Fibroblast of the conjunctiva (primary cell): ENCODE data around the gene VPS13D.

Source experiments
- DNase-seq: peaks from one replicate; pipeline ENCODE4 v3.0.0-alpha.2; 2010; ENCODE audit warnings: low read depth

VPS13D gene

DNA sequence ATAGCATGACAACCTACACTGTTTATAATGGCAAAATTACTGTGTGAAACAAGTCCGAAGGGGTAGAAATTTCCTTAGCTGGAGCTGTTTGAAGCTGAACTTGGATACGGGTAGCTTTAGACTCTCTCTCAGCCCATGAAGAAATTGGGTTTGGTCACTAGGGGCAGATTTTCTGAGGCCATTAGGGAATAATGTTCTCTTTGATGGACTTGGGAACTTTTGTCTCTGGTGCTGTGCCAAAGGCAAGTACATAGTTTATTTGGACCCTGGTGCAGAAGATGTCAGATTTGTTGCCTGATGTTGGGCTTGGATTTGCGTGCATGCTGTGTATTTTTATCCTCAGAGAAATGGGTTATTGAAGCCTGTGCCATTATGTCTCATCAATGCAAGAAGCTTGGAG is 109.6 kb downstream of the VPS13D start:
- no peak for DNase-seq

DNA sequence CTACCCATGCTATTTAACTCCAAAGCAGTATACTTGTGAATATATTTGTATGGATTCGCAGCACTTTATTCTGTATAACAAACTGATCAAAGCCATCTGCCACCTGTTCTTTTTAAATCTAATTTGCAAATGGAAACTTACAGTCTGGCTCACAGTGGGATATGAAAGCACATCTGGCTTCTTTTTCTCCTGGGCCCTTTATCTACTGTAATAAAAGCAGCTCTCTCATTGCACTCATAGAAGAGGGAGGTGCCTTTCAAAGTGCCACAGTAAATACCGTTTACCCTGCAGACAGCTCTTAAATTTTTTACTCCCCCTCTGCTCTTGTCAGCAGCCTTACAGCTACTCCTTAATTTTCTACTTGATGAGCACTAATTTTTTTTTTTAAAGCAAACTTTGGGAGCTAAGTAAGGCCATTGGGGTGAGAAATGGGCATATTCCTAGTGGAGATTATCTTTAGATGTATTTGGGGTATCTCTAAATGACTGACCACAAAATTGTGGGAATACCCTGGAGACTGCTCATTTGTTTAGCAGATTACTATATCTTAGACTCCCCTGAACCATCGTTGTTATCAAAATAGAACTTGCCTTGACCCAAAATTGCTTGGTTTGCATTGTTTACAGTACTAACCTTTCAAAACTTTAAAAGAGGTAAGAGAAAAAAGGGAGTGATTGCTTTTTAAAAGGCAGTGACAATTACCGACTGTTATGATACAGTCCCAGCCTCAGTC is 110.1 kb downstream of the VPS13D start:
- DNase-seq, result no peak

DNA sequence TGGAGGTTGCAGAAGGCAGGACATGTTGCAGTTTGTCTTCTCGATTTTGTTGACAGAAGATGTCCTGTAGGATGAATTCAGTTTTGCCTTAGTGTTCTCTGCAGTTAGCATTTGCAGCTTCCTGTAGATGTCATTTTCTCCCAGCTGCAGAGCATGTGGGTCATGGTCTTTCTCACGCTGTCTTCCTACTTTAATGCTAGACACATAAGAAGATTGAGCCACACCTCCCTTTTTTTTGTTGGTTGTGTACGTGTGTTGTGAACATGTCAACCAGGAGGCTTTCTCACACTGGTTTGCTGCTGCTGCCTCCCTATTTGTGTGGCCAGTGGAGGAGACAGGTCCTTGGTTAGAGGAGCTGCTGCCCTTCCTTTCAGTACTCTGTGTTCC is 110.7 kb downstream of the VPS13D start:
- no peak for DNase-seq

DNA sequence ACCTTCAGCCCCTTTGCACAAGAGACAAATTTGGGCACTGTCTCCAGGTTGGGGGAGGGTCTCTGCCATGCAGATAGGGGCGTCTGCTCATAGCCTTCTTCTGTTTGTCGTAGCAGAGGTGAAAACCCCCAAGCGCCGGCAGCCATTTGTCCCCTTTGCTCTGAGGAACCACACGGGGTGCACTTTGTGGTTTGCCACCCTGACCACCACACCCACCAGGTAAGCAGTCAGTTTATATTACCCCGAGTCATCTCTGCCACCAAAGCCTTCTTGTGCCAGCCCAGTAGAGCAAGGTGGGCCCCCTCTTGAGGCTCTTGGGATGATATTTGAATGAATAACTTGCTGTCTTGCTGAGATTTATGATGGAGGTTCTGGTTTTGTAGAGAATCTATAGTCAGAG is 111.8 kb downstream of the VPS13D start:
- DNase-seq, result no peak

DNA sequence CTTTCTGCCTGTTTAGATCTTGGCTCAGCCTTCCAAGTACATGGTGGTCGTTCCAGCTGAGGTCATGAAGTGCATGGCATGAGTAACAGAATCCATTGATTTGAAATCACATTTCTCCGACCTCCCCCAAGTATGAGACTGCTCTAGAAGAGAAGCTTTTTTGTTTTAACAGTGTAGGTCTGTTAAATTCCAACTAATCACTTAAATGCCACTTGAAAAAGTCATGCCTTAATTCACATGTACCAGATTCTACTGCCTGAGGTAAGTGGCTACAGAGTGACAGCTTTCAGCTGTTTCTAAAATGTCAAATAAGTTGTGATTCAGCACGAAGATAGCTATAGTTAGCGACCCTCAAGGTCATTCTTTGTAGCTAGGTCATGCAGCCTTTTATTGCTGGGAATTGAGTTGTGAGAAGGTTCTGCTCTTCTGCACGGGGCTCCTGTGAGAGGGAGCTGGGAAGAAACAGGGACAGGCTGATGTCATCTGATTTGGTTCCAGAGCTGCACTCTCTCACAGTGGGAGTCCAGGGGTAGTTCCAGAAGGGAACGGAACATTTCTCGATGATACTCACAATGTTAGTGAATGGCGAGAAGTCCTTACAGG is 112.7 kb downstream of the VPS13D start:
- DNase-seq, result no peak

DNA sequence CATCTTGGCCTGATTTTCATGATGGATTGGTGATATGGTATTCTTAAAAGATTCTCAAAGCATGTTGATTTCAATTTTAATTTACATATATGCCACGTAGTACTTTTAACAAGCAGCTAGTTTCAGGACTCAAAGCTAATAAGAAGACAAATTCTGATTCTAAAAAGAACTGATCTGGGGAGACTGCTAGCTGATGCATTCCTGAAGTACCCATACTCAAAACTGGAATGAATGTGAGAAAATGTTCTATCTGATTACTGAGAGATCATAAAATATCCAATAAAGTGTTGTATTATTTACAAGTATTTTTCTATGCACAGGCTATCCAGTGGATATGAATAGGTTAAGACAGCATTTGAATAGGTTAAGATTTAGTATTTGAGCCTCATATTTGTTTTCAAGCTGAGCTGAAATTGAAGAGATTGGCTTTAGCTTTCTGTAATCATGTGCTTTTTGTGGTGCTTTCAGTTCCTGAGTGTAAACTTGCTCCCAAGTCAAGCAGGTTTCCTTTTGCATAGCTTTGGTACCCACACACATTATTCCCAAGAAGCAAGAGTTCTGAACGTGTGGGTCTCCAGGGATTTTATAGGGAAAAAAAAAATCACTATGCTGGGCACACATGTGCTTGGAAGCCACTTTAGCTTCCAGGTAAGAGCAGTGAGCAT is 114.1 kb downstream of the VPS13D start:
- DNase-seq, result no peak

DNA sequence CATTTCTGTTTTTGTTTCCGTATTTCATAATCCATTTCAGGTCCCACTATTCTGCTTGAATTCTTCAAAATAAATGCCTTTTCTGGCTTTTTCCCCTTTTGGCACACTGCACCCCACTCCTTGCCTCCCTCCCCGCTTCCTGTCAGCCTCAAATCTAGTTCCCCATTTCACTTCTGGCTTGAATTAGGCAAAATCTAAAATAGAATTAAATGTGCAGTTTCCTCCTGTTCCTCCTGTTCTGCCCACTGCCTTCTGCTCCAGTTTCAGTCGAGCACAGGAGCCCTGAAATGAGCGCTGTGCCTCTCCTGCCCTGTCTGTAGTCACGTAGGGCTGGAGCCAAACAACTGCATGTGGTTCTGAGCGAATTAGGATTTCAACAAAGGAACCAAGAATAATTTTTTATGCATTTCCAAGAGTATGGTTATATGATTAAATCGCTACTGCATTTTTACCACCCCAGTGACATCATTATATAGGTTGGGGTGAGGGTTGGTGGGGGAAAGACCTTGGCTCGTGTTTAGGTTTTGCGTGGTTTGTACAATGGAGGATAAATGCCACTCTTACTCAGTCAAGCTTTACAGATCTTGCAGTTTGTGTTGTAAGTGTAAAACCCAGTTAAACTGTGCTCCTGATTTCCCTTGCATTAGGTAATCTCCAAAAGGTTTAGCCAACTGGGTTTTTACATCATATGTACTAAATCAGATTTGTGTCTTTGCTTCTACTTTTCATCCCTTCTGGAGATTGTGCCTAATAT is 114.9 kb downstream of the VPS13D start:
- DNase-seq, result no peak

DNA sequence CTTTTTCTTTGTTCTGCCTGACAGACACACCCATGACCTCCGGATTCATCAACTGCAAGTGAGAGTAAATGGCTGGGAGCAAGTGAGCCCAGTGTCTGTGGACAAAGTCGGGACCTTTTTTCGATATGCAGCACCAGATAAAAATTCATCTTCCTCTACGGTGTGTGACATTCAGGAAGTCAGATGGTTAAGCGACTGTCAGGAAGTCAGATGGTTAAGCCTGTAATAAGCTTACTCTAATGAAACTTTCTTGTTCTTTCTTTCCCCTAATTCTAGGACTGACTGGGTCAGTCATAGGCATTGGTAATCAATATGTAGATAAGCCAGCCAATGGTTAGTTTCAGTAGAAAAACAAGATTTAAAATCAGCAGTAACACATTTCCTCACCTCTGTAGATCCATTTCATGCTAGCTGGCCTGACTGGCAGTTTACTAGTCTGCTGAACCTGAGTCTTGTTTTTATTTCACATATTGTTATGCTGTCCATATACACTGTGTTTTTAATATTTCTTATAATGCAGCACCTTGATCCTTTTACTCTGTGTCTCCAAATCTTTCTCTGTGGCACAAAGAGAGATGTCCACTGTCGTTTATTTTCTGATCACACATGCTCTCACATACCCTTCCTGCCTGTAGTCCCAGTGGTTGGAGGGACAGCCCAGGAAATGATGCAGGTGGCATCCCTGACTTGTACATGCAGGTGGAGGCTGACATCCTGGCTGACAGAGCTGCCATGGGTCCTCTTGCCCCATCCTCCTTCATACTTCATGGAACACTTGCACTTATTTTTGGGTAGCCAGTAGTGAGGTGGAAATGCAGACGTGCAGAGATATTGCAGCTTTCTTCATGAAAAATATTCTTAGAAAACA is 115.8 kb downstream of the VPS13D start:
- DNase-seq, result no peak

DNA sequence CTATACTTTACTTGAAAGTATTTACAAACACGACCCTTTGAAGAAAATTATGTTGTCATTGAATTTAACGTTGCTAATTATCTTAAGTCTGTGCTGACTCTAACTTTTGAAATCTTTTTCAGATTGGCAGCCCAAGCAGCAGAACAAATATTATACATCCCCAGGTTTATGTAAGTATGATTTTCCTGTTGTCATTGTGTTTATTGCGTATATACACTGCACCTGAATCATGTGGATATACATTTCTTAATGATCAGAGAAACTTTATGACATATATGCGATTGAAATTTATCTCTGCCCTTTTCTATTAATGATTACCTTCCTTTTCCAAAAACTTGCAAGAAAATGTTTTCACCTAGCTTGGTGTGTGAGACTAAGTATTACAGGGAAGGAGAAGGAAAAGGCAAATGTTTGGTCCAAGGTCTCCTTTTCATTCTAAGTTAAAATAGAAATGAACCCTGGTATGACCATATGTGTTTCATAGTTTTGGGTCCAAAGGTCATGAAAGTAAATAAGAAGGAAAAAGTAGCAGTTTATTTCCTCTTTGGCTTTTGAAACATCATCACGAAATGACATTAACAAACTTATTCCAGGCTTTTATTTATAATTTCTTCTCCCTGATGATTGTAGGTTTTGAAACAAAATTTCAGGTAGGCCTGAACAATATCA is 116.8 kb downstream of the VPS13D start:
- no peak for DNase-seq

DNA sequence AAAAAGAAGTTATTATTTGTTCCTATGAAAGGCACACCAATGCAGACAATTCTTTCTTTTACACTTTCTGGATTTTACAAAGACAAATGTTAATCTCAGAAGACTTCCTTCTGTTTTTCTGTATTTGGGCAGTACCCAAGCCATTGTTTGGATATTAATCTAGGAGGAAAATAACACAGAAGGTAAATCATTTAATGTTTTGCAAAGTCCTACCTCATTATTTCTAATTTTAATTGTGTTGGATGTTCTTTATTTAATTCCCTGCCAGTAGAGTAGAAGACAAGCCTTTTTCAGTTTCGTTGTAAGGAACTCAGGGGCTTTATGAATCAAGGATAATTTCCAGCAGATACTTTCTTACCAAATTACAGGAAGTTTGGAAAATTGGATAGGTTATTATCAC is 118.3 kb downstream of the VPS13D start:
- DNase-seq, result no peak

DNA sequence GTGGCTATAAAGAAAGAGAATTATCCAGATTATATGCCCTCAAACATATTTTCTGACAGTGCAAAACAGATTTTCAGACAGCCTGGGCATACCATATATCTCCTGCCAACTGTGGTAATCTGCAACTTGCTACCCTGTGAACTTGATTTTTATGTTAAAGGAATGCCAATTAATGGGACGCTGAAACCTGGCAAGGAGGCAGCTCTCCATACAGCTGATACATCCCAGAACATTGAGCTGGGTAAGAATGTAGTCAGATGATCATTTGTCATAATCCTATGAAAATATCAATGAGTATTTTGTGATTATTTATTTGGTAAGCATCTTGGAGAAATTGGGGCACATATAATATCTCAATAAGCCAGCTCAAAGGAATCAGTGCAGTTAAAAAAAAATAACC is 124.2 kb downstream of the VPS13D start:
- DNase-seq, result no peak

DNA sequence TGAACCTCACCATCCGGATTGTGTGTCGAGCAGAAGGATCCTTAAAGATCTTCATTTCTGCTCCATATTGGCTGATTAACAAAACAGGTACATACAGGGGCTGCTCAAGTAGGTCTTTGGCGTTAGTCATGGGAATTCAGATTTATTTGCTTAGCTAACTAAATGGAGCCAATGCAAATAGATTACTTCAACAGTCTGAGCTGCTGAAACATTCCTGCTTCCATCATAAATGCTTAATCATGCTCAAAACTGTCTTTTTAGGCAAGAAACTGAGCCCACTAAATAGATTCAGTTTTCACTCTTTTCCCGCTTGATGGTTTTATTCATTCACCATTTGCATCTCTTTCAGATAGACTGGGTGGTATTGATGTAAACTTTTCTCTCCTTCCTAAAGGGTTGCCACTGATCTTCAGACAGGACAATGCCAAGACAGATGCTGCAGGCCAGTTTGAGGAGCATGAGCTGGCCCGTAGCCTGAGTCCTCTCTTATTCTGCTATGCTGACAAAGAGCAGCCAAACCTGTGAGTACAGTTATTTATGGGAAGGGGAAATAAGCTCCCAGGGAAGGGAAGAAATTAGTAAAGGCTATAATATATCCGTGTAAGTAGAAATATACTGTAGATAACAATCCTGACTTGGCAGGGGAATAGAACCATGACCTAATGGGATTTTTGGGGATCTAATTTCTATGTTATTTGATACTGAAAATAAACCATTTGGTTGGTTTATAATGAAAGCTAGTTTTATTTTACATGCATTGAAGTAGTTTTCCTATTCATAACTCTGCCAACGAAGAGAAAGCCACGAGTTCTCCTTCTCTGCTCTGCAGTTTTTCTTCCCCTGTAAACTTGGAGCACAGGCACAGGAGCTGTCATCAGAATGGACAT is 126.4 kb downstream of the VPS13D start:
- no peak for DNase-seq

DNA sequence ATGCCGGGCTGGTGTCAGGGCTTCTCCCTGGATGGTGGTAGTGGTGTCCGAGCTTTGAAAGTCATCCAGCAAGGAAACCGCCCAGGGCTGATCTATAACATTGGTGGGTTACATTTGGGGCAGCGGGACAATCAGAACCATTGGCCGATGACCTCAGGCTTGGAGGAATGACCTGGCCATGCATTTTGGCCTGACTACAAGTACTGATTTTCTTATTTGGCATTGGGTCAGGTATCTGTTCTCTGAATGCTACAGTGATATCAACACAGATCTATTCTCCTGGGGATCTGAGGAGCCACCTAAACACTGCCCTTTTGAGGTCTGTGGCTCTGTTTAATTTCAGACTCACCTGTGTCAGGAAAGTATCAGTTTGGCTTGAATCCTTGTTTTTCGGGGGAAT is 128.7 kb downstream of the VPS13D start:
- no peak for DNase-seq

DNA sequence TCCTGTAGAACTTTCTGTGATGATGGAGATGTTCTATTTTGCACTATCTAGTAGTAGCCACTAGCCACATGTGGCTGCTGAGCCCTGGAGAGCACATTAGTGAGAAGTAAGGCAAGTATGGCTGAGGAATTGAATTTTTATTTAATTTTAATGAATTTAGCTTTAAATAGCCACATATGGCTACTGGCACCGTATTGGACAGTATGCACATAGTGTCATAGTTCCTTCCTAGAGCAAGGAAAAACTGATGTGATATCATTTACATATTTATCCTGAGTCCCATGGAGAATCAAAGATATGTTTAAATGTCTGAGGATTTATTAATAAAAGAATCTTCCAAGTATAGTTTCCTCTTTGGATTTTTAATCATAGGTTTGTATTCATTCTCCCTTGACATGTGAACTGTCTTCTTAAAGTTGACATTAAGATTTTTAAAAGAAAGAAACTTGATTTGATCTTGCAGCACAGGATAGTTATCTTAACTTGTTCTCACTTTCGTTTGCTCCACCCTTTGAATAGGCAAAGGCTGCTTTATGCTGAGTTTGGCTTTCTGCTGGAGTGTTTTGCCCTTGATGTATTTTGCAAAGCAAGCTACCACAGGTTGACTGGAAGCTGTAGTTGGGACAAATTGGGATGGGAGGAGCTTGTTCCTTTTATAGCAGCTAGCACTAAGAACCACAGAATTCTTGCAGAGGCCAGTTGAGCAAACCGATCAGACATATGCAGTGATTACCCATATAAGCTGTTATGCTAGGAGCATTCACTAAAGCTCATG is 129.7 kb downstream of the VPS13D start:
- no peak for DNase-seq

DNA sequence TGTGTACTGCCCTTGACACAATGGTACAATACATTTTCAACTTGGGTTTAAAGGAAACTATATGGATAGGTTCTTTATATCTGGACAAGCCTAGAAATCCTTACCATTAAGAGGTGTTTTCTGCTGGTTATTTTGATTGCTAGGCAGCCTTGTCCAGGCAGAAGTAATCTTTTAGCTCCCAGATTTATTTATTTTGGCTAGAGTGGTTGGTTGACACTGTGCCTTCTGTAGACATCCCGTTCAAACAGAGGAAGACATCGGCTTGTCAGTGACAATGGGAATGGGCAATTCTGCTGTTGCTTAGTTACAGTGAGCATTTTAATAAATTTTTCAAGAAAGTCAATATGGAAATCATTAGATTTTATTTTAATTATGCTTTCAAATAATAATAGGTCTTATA is 138.8 kb downstream of the VPS13D start:
- no peak for DNase-seq

DNA sequence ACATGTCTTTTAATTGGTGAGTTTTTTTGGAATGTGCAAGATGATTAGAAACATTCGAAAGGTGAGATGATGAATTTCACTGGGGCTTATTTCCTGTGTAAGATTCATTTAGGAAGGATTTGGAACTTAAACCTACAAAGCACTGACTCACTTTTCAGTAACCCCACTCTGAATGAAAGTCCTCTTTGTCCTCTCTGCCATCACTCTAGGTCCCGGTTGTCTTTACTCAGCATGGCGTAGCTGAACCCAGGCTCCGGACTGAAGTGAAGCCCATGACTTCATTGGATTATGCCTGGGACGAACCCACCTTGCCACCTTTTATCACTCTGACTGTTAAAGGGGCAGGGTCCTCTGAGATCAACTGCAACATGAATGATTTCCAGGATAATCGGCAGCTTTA is 139.4 kb downstream of the VPS13D start:
- DNase-seq, result no peak

DNA sequence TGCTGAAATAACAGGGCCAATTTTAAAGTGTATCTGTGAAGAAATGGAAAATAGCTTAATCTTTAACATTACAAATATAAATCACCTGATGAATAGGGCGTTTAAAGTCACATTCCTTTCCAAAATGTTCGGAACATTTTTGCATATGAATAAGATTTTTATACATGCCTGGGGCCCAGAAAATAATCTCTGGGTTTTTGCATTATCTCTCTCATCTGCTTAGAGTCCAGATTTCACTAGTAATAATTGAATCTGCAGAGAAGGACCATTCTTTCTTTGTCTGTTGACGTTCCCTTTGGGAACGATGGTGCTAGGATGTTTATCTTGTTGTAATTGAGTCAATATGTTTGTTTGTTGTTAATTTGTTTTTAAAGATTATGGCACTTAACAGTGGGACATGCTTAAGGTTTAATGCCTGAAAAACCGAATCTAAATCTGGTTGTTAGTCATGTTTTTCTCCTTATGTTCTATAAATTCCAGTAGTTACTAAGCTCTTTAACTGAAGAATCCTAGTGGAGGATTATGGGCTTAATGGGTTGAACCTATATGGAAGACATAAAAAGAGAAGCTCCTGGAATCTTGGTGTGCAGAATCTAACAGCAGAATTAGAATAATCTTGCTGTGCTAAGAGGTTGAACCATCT is 140.6 kb downstream of the VPS13D start:
- DNase-seq, result no peak

DNA sequence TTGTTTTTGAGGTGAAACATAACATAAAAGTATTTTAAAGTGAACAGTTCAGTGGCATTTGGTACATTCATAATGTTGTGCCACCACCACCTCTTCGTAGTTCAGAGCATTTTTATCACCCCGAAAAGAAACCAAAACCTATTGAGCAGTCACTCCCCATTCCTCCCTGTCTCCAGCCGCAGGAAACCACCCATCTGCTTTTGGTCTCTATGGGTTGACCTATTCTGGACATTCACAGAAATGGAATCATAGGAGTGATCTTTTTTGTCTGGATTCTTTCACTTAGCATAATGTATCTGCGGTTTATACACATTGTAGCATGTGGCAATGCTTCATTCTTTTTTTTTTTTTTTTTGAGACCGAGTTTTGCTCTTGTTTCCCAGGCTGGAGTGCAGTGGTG is 141.2 kb downstream of the VPS13D start:
- no peak for DNase-seq

DNA sequence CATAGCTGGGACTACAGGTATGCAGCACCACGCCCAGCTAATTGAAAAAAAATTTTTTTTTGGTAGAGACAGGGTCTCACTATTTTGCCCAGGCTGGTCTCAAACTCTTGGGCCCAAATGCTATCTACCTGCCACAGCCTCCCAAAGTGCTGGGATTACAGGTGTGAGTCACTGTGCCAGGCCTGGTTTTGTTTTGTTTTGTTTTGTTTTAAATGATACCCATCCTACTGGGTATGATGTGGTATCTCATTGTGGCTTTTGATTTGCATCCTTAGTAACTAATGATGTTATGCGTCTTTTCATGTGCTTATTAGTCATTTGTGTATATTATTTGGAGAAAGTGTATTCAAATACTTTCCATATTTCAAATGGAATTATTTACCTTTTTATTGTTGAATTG is 142.3 kb downstream of the VPS13D start:
- DNase-seq, result no peak
